ENCODE data around the gene NDEL1.
"Not testable (repeated sequence)": the region's sequence is repeated elsewhere in the genome, so short reads cannot be mapped to it uniquely, and the experiment has no call there.

The NDEL1 gene, protein sequence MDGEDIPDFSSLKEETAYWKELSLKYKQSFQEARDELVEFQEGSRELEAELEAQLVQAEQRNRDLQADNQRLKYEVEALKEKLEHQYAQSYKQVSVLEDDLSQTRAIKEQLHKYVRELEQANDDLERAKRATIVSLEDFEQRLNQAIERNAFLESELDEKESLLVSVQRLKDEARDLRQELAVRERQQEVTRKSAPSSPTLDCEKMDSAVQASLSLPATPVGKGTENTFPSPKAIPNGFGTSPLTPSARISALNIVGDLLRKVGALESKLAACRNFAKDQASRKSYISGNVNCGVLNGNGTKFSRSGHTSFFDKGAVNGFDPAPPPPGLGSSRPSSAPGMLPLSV

DNA sequence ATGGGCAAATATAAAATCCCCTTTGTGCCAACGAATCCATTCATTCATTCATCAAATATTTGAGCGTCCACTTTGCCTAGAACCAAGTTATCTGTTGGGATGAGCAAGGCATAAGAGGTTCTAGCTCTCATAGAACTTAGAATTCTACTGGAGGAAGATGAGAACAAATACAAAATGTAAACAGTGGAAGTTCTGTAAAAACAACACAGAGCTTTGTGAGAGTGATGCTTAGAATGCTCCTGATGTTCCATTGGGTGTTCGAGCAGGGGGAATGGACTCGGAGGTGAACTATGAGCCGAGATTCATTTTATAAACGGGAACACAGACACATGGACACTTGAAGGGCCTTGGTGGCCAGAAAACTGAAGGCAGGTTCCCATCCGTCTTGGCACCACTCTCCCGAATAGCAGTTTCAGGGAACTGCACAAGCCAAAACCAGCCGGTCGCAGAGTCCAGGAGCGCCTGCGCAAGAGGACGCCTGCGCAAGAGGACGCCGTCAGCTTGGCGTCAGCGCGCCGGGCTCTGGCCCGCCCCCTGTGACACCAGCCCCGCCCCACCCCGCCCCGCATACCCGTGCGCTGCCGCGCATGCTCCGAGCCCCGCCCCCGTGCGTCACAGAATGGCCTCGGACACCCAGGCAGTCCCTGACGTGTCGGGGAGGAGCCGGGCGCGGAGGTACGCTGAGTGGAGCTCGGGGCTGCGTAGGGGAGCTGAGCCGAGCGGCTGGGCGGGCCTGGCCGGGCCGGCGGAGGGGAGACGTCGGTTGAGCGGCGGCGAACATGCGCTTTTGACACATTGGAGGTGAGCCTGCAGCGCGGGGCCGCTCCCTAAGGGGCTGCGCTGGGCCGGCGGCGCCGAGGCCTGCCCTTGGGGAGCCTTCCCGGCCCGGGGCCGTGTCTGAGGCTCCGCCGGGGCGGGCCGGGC, at the start of gene NDEL1:
NDEL1 (plus strand) TSS at position 640 of the 924 bp plus-strand sequence. CDS start 8,388 bp downstream, outside the sequence.
- DNase-seq, result peak; percentile 88

DNA sequence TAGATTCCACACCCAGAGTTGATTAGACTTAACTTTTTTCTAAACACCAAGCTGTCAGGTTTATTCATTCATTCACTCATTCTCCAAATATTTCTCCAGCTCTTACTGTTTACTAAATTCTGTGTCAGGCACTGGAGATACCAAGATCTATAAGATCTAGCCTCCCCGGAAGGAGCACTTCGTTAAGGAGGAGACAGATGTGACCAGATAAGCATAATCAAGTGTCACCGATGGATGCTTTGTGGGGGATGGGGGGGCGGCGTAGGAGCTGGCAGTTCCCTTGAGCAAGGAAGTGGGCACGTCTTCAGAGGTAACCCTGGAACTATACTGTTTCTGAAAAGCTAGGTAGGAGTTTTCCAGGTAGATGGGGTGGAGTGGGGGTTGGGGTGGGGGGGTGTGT, 48.8 kb upstream of the NDEL1 start:
- DNase-seq, result no peak

DNA sequence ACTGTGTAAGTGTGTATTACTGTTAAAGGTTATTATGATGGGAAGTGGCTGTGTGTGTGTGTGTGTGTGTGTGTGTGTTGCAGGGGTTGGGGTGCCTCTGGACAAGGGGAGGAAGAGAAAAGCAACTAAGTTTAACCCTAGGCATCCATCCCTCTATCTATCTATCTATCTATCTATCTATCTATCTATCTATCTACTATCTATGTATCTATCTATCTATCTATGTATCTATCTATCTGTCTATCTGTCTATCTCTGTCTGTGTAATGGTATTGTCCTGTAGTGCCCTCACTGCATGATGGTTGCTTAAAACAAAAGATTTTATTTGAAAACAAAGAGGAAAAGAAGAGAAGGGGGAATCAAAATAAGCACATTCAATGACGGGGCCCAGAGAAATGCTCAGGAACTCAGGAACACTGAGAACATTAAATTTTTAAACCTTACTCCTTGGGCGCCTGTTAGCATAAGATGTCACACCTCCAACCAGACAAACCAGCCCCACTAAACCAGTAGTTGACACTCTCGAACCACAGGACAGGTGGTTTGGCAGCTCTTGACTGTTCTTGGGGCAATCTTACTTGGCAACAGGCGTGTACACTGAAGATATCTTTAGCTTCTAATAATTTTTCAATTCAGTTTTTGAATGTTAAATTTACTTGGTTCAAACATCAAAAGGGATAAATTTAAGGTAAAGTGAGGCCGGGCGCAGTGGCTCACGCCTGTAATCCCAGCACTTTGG, 47.6 kb upstream of the NDEL1 start:
- DNase-seq, result no peak

DNA sequence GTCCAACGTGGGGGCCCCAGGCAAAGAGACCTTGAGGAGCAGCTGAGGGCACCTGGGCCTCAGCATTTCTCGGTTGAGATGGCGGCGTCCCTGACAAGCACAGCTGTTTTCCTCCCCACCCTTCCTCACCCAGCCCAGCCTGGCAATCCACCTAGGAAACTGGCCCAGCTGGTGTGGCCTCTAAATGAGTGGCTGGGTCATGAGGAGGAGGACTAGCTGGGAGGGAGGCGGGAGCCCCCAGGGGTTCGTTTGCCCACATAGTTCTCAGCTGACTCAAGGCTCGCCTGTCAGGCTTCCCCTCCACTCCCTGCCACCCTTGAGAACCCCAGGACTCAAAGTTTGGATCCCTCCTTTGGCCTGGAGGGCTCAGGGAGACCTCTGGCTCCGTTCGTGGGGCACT, 44.0 kb upstream of the NDEL1 start:
- DNase-seq, result no peak

DNA sequence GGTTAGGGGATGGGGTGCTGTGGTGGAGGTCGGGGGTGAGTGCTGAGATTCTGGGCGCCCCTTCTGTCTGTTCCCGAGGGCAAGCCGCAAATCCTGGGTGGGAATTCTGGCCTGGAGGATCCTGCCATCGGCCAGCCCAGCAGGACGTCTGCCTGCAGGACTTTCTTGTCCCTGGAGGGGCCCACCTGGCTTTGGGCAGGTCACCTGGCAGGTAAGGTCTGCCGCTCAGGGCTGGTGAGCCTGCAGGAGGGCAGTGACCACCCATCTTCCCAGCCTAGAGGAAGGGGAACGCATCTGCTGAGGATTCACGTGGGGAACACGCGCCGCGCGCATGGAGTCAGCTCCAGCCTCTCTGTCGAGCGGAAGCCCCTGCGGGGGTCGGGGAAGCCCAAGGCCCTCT, 43.4 kb upstream of the NDEL1 start:
- no peak for DNase-seq

DNA sequence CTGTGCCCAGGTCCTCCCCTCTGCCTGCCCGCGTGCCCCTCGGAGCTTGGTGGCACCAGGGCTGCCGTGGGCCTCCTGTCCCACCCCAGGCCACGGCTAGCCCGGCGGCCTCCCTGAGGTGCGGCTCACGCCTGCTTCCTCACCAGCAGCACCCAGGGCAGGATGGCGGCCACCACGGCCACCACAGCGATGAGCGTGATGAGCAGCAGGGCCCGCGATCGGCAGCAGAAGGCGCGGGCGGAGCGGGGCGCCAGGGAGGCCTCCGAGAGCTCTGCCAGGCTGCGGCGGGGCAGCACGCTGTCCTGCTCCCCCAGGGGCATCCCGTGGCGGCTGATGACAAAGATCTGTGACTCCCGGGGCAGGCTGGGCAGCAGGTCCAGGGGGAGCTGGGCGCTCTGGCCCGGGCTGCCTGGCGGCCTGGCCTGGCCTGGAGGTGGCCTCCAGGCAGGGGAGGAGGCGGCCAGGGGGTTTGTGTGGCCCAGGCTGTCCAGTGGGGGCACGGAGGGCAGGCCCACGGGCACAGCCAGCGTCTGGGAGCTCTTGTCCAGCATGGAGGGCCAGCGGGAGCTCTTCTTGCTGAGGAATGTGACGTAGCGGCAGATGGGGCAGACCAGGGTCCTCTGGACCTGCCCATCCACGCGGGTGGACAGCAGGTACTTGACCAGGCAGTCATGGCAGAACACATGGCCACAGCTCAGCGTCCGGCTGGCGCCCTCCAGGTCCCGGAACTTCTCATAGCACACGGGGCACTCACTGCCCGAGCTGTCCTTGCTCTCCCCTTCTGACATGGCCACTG, 42.8 kb upstream of the NDEL1 start:
- DNase-seq, result no peak

DNA sequence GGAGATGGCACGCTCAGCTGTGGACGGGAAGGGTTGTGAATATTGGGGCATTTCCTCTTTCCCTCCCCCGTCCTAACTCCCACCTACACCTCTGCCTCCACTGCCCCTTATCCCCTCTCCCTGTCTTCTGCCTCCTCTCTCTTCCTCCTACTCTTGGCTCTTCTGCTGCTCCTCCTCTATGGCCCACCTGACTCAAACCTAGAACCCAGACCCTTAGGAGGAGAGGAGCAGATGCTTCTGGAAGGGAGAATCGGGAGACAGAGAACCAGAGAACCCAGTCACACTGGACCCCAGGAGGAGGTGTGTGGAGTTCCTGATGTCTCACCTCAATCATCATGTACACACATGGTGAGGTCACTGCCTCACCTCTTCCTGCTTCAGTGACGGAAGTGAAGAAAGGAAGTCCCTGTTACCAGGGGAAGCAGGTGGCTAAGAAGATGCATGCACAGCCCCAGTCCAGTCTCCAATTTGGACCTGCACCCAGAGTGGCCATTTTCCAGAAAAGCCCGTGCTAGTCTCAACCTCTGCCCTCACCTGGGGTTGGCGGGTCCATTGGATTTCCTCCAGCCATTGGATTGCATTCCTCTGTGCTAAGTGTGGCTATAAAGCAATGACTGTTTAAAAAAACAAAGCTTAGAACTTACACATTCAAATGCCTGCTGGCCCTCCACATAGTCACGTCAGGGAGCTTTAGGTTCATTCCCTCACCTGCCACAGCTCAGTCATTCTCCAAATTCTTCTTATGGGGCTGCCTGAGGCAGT, 42.0 kb upstream of the NDEL1 start:
- no peak for DNase-seq

DNA sequence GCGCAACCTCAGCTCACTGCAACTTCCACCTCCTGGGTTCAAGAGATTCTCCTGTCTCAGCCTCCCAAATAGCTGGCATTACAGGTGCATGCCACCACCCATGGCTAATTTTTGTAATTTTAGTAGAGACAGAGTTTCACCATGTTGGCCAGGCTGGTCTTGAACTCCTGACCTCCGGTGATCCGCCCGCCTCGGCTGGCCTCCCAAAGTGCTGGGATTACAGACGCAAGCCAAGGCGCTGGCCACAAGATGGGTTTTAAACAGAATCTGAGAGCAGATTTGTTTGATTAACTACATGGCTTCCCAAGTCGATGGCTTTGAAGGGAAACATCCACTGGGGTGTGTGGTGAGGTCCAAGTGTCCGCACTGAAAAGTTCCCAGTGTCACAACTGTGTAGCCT, 41.2 kb upstream of the NDEL1 start:
- DNase-seq, result not testable (repeated sequence)

DNA sequence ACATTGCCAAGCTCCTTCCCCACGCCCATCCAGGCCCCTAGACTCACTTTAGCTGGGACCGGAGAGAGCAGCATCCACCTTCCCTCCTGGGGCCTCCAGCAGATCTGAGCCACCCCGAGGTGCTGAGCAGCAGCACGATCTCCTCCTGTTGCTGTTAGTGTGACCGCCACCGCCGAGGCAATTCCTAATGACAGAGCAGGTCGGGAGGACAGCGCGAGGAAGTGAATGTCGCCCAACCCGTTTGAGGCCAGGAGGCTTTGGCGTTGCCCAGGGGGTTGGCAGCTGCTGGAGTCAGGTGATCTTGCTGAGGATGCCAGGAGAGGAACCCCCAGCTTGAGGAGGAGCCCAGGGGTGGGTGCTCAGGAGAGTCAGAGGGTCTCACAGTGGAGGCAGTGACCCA, 38.0 kb upstream of the NDEL1 start, which contains the start of gene RNF222:
RNF222 (minus strand) TSS at position 192 of the 400 bp plus-strand sequence. CDS start 4,366 bp downstream, outside the sequence.
- DNase-seq, result no peak

DNA sequence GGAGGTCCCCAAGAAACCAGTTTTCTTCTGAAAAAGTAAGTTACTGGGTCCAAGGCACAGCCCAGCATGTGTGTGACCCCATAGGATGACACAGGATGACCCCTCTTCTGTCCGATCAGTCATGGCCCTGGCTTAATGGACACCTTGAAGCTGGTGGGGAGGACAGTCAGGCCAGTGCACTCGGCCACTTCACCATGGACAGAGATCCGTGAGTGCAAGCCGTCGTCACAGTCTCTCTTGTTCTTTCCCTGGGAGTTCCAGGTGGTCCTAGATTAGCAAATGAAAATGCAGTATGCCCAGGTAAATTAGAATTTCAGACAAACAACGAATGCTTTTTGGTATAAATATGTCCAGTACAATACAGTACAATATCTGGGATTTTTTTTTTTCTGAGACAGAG, 36.7 kb upstream of the NDEL1 start:
- no peak for DNase-seq

DNA sequence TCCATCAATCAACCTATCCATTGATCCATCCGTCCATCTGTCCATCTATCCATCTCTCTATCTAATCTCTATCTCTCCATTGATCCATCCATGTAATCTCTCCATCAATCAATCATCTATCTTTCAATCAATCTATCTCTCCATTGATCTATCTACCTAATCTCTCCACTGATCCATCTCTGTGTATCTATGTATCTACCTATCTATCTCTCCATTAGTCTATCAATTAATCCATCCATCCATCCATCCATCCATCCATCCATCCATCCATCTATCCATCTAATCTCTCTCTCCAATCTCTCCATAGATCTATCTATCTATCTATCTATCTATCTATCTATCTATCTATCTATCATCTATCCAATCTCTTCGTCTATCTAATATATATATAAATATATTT, 34.6 kb upstream of the NDEL1 start:
- no peak for DNase-seq

DNA sequence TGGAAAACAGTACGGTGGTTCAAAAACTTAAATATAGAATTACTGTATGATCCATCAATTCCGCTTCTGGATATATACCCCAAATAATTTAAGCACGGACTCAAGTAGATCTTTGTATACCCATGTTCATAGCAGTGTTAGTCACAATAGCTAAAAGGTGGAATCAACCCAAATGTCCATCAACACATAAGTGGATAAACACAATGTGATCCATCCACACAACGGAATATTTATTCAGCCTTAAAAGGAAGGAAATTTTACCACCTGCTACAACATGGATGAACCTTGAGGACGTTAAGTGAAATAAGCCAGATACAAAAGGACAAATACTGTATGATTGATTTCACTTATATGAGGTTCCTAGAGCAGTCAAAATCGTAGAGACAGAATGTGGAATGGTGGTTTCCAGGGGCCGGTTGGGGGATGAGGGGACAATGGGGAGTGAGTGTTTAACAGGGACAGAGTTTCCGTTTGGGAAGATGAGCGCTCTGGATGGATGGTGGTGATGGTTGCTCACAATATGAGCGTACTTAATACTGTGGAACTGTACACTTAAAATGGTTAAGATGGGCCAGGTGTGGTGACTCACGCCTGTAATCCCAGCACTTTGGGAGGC, 32.7 kb upstream of the NDEL1 start:
- no peak for DNase-seq

DNA sequence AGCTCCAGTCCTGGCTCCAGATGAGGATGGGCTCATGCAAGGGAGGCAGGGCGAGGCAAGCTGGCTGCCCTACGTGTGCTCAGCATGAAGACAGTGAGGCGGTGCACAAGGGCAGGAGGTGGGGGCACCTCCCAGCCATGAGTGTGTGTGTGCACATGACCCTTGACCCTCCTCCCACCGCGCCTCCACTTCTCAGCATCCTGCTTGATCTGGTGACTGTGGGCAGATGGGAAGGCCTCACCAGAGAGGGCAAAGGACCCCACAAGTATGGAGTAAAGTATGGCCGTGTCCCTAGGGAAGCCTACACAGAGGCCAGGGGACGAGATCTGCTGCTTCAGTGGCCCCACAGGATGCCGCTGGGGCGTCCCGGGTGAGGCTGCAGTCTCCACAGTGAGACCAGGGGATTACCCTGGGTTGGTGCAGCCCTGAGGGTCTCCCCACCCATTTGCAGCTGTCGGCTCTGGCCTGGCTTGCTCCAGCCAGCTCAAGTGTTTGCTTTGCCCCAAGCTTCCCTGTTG, 30.1 kb upstream of the NDEL1 start:
- DNase-seq, result no peak

DNA sequence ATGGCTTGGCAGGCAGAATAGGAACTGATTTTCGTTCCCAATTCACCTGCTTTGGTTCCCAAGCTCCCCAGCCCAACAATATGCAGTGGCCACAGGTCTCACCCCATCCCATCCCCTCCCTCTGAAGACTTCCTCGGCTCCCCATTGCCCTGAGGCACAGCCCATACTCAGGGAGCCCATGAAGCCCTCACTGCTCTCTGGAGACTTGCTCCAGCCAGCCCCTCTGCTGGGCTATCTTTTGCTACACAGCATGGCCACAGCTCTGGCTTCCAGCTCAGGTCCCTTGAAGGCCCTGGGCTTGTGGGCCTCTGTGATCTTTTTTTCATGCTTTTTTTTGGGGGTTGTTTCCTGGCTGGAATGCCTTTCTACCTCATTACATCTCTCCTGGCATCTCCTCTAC, 29.5 kb upstream of the NDEL1 start:
- DNase-seq, result no peak

DNA sequence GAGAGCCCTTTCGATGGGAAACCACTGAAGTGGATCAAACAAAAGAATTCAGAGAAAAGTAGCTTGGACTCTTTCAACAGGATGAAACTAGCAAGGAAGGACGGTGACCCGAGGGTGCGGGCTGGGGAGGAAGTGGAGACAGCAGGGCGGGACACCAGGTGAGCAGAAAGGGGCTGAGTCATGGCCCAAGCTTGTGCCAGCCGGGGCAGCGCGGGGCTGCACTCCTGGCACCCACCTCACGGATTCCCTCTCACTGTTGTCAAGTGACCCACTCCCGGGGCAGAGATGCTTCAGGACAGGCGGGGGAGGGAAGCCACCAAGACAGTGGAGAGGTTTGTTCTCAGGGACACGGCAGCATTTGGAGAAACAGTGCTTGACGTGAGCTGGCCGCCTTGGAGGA, 27.3 kb upstream of the NDEL1 start:
- no peak for DNase-seq

DNA sequence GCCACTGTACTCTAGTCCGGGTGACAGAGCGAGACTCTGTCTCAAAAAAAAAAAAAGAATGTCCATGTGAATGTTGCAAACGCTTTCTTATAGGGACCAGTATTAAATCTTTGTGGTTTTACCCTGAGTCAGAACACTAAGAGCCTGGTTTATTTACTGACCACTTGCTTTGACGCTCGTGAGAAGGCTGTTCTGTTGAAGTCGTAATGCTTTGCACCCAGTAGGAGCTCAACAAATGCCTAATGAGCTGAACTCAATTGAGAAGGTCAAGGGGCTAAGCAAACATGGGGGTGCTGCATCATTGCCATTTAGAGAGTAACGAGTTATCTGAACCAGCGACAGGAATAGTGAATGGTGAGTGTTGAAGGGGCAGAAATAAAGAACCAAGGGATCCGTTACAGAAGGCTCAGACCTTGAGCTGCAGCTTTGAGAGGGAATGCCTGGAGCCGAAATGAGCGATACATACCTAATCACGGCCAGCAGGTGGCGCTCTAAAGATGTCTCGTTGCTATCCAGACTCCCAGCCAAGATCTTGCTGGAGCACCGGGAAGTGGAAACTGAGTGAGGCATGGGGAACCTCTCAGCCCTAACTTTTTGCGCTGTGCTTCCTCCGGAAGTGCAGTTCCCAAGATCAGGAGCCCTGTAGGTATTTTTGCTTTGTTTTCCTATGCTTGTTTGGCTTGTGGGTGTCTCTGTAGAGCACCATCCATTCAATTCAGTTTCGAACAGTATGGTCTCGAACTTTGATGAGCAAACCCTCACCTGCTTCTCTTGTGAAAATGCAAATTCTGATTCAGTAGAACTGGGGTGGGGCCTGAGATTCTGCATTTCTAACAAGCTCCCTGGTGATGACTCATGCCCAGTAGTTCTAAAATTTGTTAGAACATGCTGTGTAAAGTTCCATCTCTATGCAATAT, 25.5 kb upstream of the NDEL1 start:
- peak; percentile 73 for DNase-seq

DNA sequence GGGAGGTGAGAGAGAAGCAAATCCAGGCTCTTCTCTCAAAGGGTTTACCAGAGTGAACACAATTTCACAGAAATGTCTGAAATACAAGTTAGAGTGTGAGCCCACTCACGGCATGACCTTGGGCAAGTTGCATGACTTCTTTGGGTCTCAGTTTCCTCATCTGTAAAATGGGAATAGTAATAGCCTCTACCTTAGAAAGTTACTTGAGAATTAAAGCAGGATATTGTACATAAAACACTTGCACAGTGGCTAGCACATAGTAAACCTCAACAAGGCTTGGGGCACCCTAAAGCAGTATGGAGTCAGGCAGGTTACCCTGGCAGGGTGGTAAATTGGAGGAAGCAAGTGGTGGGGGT, 24.8 kb upstream of the NDEL1 start:
- no peak for DNase-seq

DNA sequence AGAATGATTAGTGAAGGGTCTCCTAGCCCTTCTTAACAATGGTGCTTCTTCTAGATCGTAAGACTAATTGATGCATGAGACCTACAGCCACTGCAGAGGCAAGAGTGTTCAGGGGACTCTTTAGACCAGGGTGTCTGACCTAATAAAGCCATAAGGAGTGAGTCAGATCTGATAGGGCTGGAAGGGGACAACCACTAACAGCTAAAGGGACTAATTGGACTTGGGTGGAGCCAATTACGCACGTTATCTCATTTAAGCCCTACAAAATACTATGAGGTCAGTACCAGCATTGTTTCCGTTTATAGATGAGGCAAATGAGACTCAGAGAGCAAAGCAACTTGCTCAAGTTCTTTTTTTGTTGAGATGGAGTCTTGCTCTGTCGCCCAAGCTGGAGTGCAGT, 23.6 kb upstream of the NDEL1 start:
- no peak for DNase-seq

DNA sequence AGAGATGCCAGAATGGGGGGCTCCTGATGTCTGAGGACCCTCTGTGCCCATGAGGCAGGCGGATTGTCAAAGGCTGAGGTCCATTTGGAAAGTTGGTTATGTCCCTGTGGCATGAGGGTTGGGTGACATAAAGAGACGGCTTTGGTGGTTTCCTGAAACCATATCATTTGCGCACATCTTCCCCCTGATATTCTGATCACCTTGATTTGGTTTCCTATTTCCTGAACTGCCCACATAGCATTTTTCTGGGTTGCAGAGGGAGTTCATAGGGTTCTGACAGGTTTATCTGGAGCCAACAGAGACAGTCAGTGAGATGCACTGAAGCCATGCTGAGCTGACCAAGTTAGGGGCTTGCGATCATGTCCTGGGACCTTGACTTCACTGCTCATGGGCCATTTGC, 22.4 kb upstream of the NDEL1 start:
- DNase-seq, result no peak

DNA sequence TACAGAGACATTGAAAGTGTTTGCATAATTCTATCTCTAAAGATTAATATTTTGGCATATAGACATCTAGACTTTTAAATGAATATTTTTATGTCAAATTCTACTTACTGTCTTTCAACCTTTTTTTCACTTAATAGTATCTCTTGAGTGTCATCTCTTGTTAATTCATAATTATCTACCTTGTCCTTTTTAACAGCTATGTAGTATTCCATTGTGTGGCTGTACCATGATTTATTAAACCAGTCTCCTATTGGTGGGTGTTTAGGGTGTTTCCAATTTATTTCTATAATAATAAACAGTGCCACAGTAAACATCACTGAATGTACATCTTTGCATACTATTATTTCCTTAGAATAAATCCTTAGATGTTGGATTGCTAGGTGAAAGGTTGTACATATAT, 21.7 kb upstream of the NDEL1 start:
- no peak for DNase-seq
